ENCODE data around the gene SERPINE2.

DNA sequence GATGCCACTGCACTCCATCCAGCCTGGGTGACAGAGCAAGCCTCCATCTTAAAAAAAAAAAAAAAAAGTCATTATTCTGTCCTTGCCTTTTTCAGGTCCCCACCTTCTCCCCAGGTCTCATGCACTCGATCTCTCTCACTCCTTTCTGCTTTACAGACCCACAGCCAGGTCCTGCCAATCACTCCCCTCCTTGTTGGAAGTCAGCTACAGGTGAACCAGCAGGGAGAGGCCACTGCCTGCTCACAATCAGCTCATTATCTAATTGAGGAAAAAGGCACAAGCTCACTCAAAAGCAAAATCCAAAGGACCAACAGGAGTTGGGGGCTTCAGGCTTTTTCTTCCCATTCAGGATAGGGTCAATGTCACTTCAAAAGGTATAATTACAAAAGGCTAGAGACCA is 96.0 kb downstream of the SERPINE2 start:
- TF ChIP-seq, protein P1, sequence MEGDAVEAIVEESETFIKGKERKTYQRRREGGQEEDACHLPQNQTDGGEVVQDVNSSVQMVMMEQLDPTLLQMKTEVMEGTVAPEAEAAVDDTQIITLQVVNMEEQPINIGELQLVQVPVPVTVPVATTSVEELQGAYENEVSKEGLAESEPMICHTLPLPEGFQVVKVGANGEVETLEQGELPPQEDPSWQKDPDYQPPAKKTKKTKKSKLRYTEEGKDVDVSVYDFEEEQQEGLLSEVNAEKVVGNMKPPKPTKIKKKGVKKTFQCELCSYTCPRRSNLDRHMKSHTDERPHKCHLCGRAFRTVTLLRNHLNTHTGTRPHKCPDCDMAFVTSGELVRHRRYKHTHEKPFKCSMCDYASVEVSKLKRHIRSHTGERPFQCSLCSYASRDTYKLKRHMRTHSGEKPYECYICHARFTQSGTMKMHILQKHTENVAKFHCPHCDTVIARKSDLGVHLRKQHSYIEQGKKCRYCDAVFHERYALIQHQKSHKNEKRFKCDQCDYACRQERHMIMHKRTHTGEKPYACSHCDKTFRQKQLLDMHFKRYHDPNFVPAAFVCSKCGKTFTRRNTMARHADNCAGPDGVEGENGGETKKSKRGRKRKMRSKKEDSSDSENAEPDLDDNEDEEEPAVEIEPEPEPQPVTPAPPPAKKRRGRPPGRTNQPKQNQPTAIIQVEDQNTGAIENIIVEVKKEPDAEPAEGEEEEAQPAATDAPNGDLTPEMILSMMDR (IDR thresholded peaks at IDR 0.05): no peak
- no peak for TF ChIP-seq POLR2A (IDR thresholded peaks at IDR 0.05)

Measured in body of pancreas (tissue), 4 donors.